ENCODE measurements around the gene OR5T1. TPM values are rescaled to one million over a fixed set of nuclear protein-coding genes. Genes with fewer than 3 reads are reported as not detected.

The OR5T1 gene
- not detected for polyA plus RNA-seq
- long read RNA-seq, donor 1: 0 reads
- long read RNA-seq, donor 2: 0 reads
- long read RNA-seq, donor 3: 0 reads
- long read RNA-seq, donor 4: 0 reads
- long read RNA-seq, donor 5: 0 reads
- long read RNA-seq, donor 6: 0 reads
- long read RNA-seq, donor 7: 0 reads
- long read RNA-seq, donor 8: 0 reads
- long read RNA-seq, donor 9: 0 reads
- long read RNA-seq, donor 10: 0 reads
- long read RNA-seq, donor 11: 0 reads

- H3K4me3 ChIP-seq (ENCODE audit: low read length): no peak within 1 kb of the TSS
- peaks cover 3% of the 10 kb centered on the region for H3K9me3 ChIP-seq (ENCODE audit: control insufficient read depth, low read depth, low read length)
- no peak for DNase-seq
- H3K36me3 ChIP-seq (ENCODE audit: control insufficient read depth, insufficient read depth, low read length): no peaks in the 10 kb centered on the region
- no peaks in the 10 kb centered on the region for H3K4me1 ChIP-seq (ENCODE audit: control insufficient read depth, insufficient read depth, low read length)
- no peak within 1 kb of the TSS for H3K27ac ChIP-seq (ENCODE audit: low read length)
- H3K27me3 ChIP-seq (ENCODE audit: control insufficient read depth, insufficient read depth, low read length): no peaks in the 10 kb centered on the region
Measured at GRCh38 chr11:56273854-56274253, at the start of gene OR5T1. TSS of gene OR5T1 (plus strand) at chr11:56274154. CDS start at chr11:56275639, 1,485 bp downstream.

- WGBS (ENCODE audit: insufficient coverage, low lambda C conversion rate): 80% methylated on average over 1 of the region's 1 CpG
- DNase-seq: no peak
Measured at GRCh38 chr11:56234155-56234554, 39.8 kb upstream of the OR5T1 start, which contains the start of gene OR5T2. TSS of gene OR5T2 (minus strand) at chr11:56234255. CDS start at chr11:56233062, 1,193 bp downstream.

GRCh38 chr11:56251954-56252353 is 22.0 kb upstream of the OR5T1 start, which contains the start of gene OR5T3:
TSS of gene OR5T3 (plus strand) at chr11:56252254. CDS start at chr11:56252254, 0 bp downstream.
- no peak for DNase-seq
- Histone ChIP-seq H3K36me3 (ENCODE audit: control insufficient read depth, insufficient read depth, low read length) (no peaks in the 10 kb centered on the region), H3K27me3 (ENCODE audit: control insufficient read depth, insufficient read depth, low read length) (no peaks in the 10 kb centered on the region), H3K9me3 (ENCODE audit: control insufficient read depth, low read depth, low read length) (no peaks in the 10 kb centered on the region), H3K27ac (ENCODE audit: low read length) (no peak within 1 kb of the TSS), H3K4me1 (ENCODE audit: control insufficient read depth, insufficient read depth, low read length) (no peaks in the 10 kb centered on the region), H3K4me3 (ENCODE audit: low read length) (no peak within 1 kb of the TSS)

More at GRCh38 chr11:56234155-56234554, 39.8 kb upstream of the OR5T1 start, which contains the start of gene OR5T2:
- no peak within 1 kb of the TSS for H3K27ac ChIP-seq (ENCODE audit: low read length)
- H3K27me3 ChIP-seq (ENCODE audit: control insufficient read depth, insufficient read depth, low read length): no peaks in the 10 kb centered on the region
- no peak within 1 kb of the TSS for H3K4me3 ChIP-seq (ENCODE audit: low read length)
- H3K4me1 ChIP-seq (ENCODE audit: control insufficient read depth, insufficient read depth, low read length): no peaks in the 10 kb centered on the region
- no peaks in the 10 kb centered on the region for H3K9me3 ChIP-seq (ENCODE audit: control insufficient read depth, low read depth, low read length)
- no peaks in the 10 kb centered on the region for H3K36me3 ChIP-seq (ENCODE audit: control insufficient read depth, insufficient read depth, low read length)

GRCh38 chr11:56271092-56271491 is 2.9 kb upstream of the OR5T1 start:
- Histone ChIP-seq H3K36me3 (ENCODE audit: control insufficient read depth, insufficient read depth, low read length) (no peaks in the 10 kb centered on the region), H3K27ac (ENCODE audit: low read length) (no peak overlapping the region), H3K4me3 (ENCODE audit: low read length) (no peak overlapping the region), H3K27me3 (ENCODE audit: control insufficient read depth, insufficient read depth, low read length) (no peaks in the 10 kb centered on the region), H3K9me3 (ENCODE audit: control insufficient read depth, low read depth, low read length) (no peaks in the 10 kb centered on the region), H3K4me1 (ENCODE audit: control insufficient read depth, insufficient read depth, low read length) (no peaks in the 10 kb centered on the region)
- 0% methylated on average over 1 of the region's 3 CpGs for WGBS (ENCODE audit: insufficient coverage, low lambda C conversion rate)
- no peak for DNase-seq

GRCh38 chr11:56292154-56292553 is 18.2 kb downstream of the OR5T1 start, which contains the start of gene OR8H1:
TSS of gene OR8H1 (minus strand) at chr11:56292254. CDS start at chr11:56291062, 1,192 bp downstream.
- no CpG with 5 or more reads among the region's 2 CpGs for WGBS (ENCODE audit: insufficient coverage, low lambda C conversion rate)
- Histone ChIP-seq H3K4me1 (ENCODE audit: control insufficient read depth, insufficient read depth, low read length) (no peaks in the 10 kb centered on the region), H3K27me3 (ENCODE audit: control insufficient read depth, insufficient read depth, low read length) (no peaks in the 10 kb centered on the region), H3K27ac (ENCODE audit: low read length) (no peak within 1 kb of the TSS), H3K9me3 (ENCODE audit: control insufficient read depth, low read depth, low read length) (no peaks in the 10 kb centered on the region), H3K36me3 (ENCODE audit: control insufficient read depth, insufficient read depth, low read length) (no peaks in the 10 kb centered on the region), H3K4me3 (ENCODE audit: low read length) (no peak within 1 kb of the TSS)
- no peak for DNase-seq

- Histone ChIP-seq H3K4me1 (ENCODE audit: control insufficient read depth, insufficient read depth, low read length) (no peaks in the 10 kb centered on the region), H3K4me3 (ENCODE audit: low read length) (no peak overlapping the region), H3K9me3 (ENCODE audit: control insufficient read depth, low read depth, low read length) (no peaks in the 10 kb centered on the region), H3K27ac (ENCODE audit: low read length) (no peak overlapping the region), H3K36me3 (ENCODE audit: control insufficient read depth, insufficient read depth, low read length) (no peaks in the 10 kb centered on the region), H3K27me3 (ENCODE audit: control insufficient read depth, insufficient read depth, low read length) (no peaks in the 10 kb centered on the region)
- no peak for DNase-seq
- 95% methylated on average over 2 of the region's 4 CpGs for WGBS (ENCODE audit: insufficient coverage, low lambda C conversion rate)
Measured at GRCh38 chr11:56296898-56297297, 22.9 kb downstream of the OR5T1 start.

GRCh38 chr11:56307836-56308235 is 33.9 kb downstream of the OR5T1 start:
- Histone ChIP-seq H3K4me3 (ENCODE audit: low read length) (no peak overlapping the region), H3K27me3 (ENCODE audit: control insufficient read depth, insufficient read depth, low read length) (no peaks in the 10 kb centered on the region), H3K4me1 (ENCODE audit: control insufficient read depth, insufficient read depth, low read length) (no peaks in the 10 kb centered on the region), H3K36me3 (ENCODE audit: control insufficient read depth, insufficient read depth, low read length) (no peaks in the 10 kb centered on the region), H3K27ac (ENCODE audit: low read length) (no peak overlapping the region), H3K9me3 (ENCODE audit: control insufficient read depth, low read depth, low read length) (no peaks in the 10 kb centered on the region)
- DNase-seq: no peak
- no CpG with 5 or more reads among the region's 3 CpGs for WGBS (ENCODE audit: insufficient coverage, low lambda C conversion rate)

GRCh38 chr11:56314844-56315243 is 40.9 kb downstream of the OR5T1 start, which contains the start of gene OR8K3:
TSS of gene OR8K3 (plus strand) at chr11:56315144. CDS start at chr11:56318307, 3,163 bp downstream.
- H3K36me3 ChIP-seq (ENCODE audit: control insufficient read depth, insufficient read depth, low read length): no peaks in the 10 kb centered on the region
- no peaks in the 10 kb centered on the region for H3K27me3 ChIP-seq (ENCODE audit: control insufficient read depth, insufficient read depth, low read length)
- H3K9me3 ChIP-seq (ENCODE audit: control insufficient read depth, low read depth, low read length): no peaks in the 10 kb centered on the region
- no peak within 1 kb of the TSS for H3K27ac ChIP-seq (ENCODE audit: low read length)
- H3K4me1 ChIP-seq (ENCODE audit: control insufficient read depth, insufficient read depth, low read length): no peaks in the 10 kb centered on the region
- H3K4me3 ChIP-seq (ENCODE audit: low read length): no peak within 1 kb of the TSS
- DNase-seq: no peak

Other genes starting within 250 kb of the OR5T1 start
- not detected for gene OR5AS1, start 246.5 kb upstream of the OR5T1 start, polyA plus RNA-seq
- gene OR8I2, start 180.8 kb upstream of the OR5T1 start, polyA plus RNA-seq: not detected
- not detected for gene OR8H2, start 170.5 kb upstream of the OR5T1 start, polyA plus RNA-seq
- gene OR8H3, start 151.8 kb upstream of the OR5T1 start, polyA plus RNA-seq: not detected
- gene OR8J3, start 134.0 kb upstream of the OR5T1 start, polyA plus RNA-seq: not detected
- not detected for gene OR8K5, start 113.8 kb upstream of the OR5T1 start, polyA plus RNA-seq
- not detected for gene OR5J2, start 97.5 kb upstream of the OR5T1 start, polyA plus RNA-seq
- not detected for gene OR5T2, start 39.9 kb upstream of the OR5T1 start, polyA plus RNA-seq
- not detected for gene OR5T3, start 21.9 kb upstream of the OR5T1 start, polyA plus RNA-seq
- gene OR8H1, start 18.1 kb downstream of the OR5T1 start, polyA plus RNA-seq: not detected
- gene OR8K3, start 41.0 kb downstream of the OR5T1 start, polyA plus RNA-seq: not detected
- gene OR8K1, start 71.9 kb downstream of the OR5T1 start, polyA plus RNA-seq: not detected
- gene OR8J1, start 80.1 kb downstream of the OR5T1 start, polyA plus RNA-seq: not detected
- not detected for gene OR8U1, start 101.5 kb downstream of the OR5T1 start, polyA plus RNA-seq
- gene OR5AL1, start 138.5 kb downstream of the OR5T1 start, polyA plus RNA-seq: not detected
- not detected for gene OR5M3, start 199.2 kb downstream of the OR5T1 start, polyA plus RNA-seq
- gene OR5M8, start 217.2 kb downstream of the OR5T1 start, polyA plus RNA-seq: not detected

Measured in large intestine (tissue), 12 donors.